ENCODE results near the gene PCSK2.

DNA sequence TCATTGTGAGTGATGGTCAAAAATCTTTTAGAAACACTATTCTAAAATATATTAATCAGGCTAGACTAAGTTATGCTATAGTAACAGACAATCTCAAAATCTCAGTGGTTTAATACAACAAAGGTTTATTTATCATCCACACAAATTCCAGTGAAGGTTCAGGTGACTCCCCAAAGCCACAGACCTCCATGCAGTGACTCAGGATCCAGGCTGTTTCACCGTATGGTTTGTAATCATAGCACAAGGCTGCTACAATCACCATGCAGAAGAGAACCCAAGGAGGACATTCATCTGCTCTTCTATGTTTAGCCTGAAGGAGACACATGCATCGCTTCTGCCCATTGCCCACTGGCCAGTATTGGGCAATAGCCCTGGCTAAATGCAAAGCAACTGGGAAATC lies 258.2 kb downstream of the PCSK2 start:
- TF ChIP-seq, protein P1, sequence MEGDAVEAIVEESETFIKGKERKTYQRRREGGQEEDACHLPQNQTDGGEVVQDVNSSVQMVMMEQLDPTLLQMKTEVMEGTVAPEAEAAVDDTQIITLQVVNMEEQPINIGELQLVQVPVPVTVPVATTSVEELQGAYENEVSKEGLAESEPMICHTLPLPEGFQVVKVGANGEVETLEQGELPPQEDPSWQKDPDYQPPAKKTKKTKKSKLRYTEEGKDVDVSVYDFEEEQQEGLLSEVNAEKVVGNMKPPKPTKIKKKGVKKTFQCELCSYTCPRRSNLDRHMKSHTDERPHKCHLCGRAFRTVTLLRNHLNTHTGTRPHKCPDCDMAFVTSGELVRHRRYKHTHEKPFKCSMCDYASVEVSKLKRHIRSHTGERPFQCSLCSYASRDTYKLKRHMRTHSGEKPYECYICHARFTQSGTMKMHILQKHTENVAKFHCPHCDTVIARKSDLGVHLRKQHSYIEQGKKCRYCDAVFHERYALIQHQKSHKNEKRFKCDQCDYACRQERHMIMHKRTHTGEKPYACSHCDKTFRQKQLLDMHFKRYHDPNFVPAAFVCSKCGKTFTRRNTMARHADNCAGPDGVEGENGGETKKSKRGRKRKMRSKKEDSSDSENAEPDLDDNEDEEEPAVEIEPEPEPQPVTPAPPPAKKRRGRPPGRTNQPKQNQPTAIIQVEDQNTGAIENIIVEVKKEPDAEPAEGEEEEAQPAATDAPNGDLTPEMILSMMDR (IDR thresholded peaks at IDR 0.05; ENCODE audit: low read depth, low read length, poor library complexity, severe bottlenecking) = no peak
- no peak for TF ChIP-seq EZH2phosphoT487 (IDR thresholded peaks at IDR 0.05; ENCODE audit: borderline replicate concordance, low read length)
